SK-N-MC (cell line): Measurements from ENCODE around the gene HADH.

Experiments used
- EZH2 ChIP-seq: fragments of 200-600 bp; sonication (generic); IDR thresholded peaks from one replicate; pipeline ENCODE4 v1.6.1; 2017; ENCODE audit warnings: antibody characterized with exemption
- FOXP2 ChIP-seq: optimal IDR thresholded peaks from 2 replicates; pipeline ENCODE3; 2011; ENCODE audit warnings: mild to moderate bottlenecking, moderate library complexity; ENCODE audit not compliant: insufficient read depth; ENCODE audit errors: extremely low read length, control extremely low read depth
- POLR2AphosphoS5 ChIP-seq: IDR thresholded peaks from 2 replicates; pipeline ENCODE4 v1.6.1; 2012; ENCODE audit warnings: mild to moderate bottlenecking, low read depth, low read length, borderline replicate concordance

DNA sequence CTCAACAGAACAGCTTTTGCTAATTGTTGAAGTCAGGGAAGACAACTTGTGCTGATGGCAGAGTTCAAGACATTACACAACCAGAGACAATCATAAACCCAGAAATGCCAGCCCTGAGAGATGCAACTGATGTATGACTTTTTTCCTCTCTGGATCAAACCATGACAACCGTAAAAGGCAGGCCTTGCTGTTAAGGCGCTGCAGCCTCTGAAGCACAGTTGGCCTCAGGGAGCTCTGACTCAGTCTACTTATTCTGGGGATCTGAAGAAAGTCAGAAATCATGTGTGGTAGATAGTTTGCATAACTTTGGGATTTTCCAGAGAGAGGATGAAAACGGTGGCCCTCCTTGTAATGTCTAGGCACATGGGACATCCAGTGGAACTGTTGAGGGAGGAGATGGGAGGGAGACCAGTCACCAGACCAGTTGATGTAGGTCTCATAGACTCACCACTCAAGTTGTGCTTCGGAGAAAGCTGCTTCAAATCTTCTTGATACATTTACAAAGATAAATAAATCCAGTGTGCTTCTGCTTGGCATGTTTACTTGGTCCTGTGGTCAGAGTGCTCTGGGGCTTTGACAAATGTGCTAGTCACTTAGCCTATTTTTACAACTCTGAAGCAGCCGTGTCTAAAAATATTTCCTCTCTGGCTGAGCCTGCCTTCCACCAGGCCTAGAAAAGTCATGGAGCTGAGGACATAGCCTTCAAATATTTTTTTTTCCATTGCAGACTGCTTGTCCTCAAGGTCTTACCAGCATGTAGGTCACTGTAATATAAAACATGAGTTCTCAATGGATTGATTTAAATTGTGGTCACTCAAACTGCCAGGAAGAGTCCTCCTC, 7.5 kb downstream of the HADH start:
- no peak for TF ChIP-seq EZH2
- no peak for TF ChIP-seq POLR2AphosphoS5
- no peak for TF ChIP-seq FOXP2
